CD4-positive, alpha-beta T cell (primary cell): ENCODE data around the gene MAP4K5. TPM values are rescaled to one million over a fixed set of nuclear protein-coding genes. Genes with fewer than 3 reads are reported as not detected.

Experiments
- ATAC-seq: fragments of 200-7000 bp; cut with Tn5 transposase; one replicate; pipeline ENCODE4 v1.10.0; 2022; ENCODE audit warnings: mild to moderate bottlenecking; ENCODE audit not compliant: poor library complexity
- CTCF ChIA-PET: fragments of 350-600 bp; sonication (Branson Sonifier 250); formaldehyde crosslinking; loops from one replicate; lab custom pipeline; 2021; ENCODE audit warnings: antibody characterized with exemption, inconsistent platforms; lab: Charles Lee
- POLR2A ChIA-PET: fragments of 350-600 bp; sonication (Branson Sonifier 250); formaldehyde crosslinking; loops from one replicate; lab custom pipeline; 2021; ENCODE audit warnings: antibody characterized with exemption, inconsistent platforms; lab: Charles Lee
- DNase-seq, 14 experiments: peaks; one replicate each; pipeline ENCODE4 v3.0.0-alpha.2; 2013 to 2020; ENCODE audit warnings: mixed read lengths in 2 of 14
- H3K27ac ChIP-seq, 2 donors: one replicate each; pipeline versions ENCODE4 v1.5.1 to v1.7.0; 2013; ENCODE audit warnings: low read length in 2 of 2, low read depth in 1 of 2, mild to moderate bottlenecking in 1 of 2
- H3K27me3 ChIP-seq, 2 experiments: 1 replicate in 1 of 2; 2 replicates in 1 of 2; pipeline versions ENCODE4 v1.6.1 to v1.7.0; 2013; ENCODE audit warnings: low read length in 2 of 2, control low read depth in 1 of 2, mild to moderate bottlenecking in 1 of 2, moderate library complexity in 1 of 2; ENCODE audit not compliant: insufficient read depth in 2 of 2, control insufficient read depth in 1 of 2
- H3K36me3 ChIP-seq: one replicate; pipeline ENCODE4 v1.6.1; 2013; ENCODE audit warnings: low read length, control low read depth; ENCODE audit not compliant: insufficient read depth
- H3K4me1 ChIP-seq: one replicate; pipeline ENCODE4 v1.6.1; 2013; ENCODE audit warnings: low read length, control low read depth; ENCODE audit not compliant: insufficient read depth
- H3K4me3 ChIP-seq: one replicate; pipeline ENCODE4 v1.5.1; 2013; ENCODE audit warnings: mild to moderate bottlenecking, low read length, moderate library complexity
- H3K9me3 ChIP-seq, 2 experiments: 1 replicate in 1 of 2; 2 replicates in 1 of 2; pipeline versions ENCODE4 v1.6.1 to v1.7.0; 2013; ENCODE audit warnings: low read length in 2 of 2, mild to moderate bottlenecking in 2 of 2, control low read depth in 1 of 2, moderate library complexity in 1 of 2; ENCODE audit not compliant: control insufficient read depth in 1 of 2, insufficient read depth in 1 of 2
- H3K27ac Mint-ChIP-seq: one replicate; pipeline ENCODE4 v1.8.0; 2020; ENCODE audit warnings: mixed read lengths
- H3K27me3 Mint-ChIP-seq: one replicate; pipeline ENCODE4 v1.8.0; 2021; ENCODE audit warnings: mixed read lengths
- H3K36me3 Mint-ChIP-seq: one replicate; pipeline ENCODE4 v1.8.0; 2021; ENCODE audit warnings: low read depth, mixed read lengths
- H3K4me1 Mint-ChIP-seq: one replicate; pipeline ENCODE4 v1.8.0; 2021; ENCODE audit warnings: low read depth, mixed read lengths
- H3K4me3 Mint-ChIP-seq: one replicate; pipeline ENCODE4 v1.8.0; 2020; ENCODE audit warnings: mild to moderate bottlenecking, mixed read lengths
- H3K9me3 Mint-ChIP-seq: one replicate; pipeline ENCODE4 v1.8.0; 2020; ENCODE audit warnings: mixed read lengths
- intact Hi-C, 2 experiments: fragments of 100-400 bp; cut with DNase I in 1 of 2; cut with micrococcal nuclease in 1 of 2; formaldehyde crosslinking; loops; one replicate each; pipeline versions ENCODE4 v1.15.1 to v1.9.0; 2023 to 2025; cut with DNase I, micrococcal nuclease
- total RNA-seq, 174 experiments: library from RNA in 2 of 174; stranded (reverse) in 2 of 174; gene quantifications; one replicate each; pipeline ENCODE4 v1.2.3 and lab custom pipeline; 2021 to 2026
- TF ChIP-seq, protein P1 (sequence below): fragments of 200-600 bp; IDR thresholded peaks from one replicate; pipeline ENCODE4 v1.8.0; 2022; ENCODE audit warnings: antibody characterized with exemption, mild to moderate bottlenecking

MAP4K5 gene
- total RNA-seq, 2 experiments from 2014 or later: 32.4 to 34.5 TPM

DNA sequence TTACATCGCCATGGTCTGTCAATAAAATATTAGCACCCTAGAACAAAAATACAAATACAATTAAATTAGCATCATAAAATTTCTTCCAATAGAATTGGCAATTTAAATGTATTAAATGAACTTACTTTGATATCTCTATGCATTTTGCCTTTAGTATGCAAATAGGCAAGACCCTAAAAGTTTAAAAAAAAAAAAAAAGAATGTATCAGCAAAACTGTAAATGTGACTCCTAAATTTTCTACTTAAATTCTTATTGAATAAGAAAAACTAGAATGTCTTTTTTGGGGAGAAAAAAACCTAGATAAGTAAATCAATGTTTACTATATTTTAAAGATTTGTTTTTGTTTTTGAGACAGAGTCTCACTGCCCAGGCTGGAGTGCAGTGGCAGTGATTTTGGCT lies 56.2 kb downstream of the MAP4K5 start:
- Mint-ChIP-seq H3K27ac (no peak overlapping the region), H3K27me3 (no peaks in the 10 kb centered on the region), H3K36me3 (peaks cover 96% of the 10 kb centered on the region), H3K4me3 (no peak overlapping the region), H3K4me1 (no peaks in the 10 kb centered on the region), H3K9me3 (peaks cover 6% of the 10 kb centered on the region)
- DNase-seq (no peak), ATAC-seq (no peak)
- no peak overlapping the region for H3K4me3 ChIP-seq
- ChIA-PET POLR2A (no interaction called here), CTCF (no interaction called here)
- no peaks in the 10 kb centered on the region for H3K4me1 ChIP-seq
- peaks cover 46% of the 10 kb centered on the region for H3K36me3 ChIP-seq
- TF ChIP-seq, protein P1, sequence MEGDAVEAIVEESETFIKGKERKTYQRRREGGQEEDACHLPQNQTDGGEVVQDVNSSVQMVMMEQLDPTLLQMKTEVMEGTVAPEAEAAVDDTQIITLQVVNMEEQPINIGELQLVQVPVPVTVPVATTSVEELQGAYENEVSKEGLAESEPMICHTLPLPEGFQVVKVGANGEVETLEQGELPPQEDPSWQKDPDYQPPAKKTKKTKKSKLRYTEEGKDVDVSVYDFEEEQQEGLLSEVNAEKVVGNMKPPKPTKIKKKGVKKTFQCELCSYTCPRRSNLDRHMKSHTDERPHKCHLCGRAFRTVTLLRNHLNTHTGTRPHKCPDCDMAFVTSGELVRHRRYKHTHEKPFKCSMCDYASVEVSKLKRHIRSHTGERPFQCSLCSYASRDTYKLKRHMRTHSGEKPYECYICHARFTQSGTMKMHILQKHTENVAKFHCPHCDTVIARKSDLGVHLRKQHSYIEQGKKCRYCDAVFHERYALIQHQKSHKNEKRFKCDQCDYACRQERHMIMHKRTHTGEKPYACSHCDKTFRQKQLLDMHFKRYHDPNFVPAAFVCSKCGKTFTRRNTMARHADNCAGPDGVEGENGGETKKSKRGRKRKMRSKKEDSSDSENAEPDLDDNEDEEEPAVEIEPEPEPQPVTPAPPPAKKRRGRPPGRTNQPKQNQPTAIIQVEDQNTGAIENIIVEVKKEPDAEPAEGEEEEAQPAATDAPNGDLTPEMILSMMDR: no peak
- H3K27me3 ChIP-seq: no peaks in the 10 kb centered on the region
- intact Hi-C loops: no loop called here
- H3K9me3 ChIP-seq: peaks cover 10 to 27% of the 10 kb centered on the region in 2 experiments
- H3K27ac ChIP-seq: no peak overlapping the region

DNA sequence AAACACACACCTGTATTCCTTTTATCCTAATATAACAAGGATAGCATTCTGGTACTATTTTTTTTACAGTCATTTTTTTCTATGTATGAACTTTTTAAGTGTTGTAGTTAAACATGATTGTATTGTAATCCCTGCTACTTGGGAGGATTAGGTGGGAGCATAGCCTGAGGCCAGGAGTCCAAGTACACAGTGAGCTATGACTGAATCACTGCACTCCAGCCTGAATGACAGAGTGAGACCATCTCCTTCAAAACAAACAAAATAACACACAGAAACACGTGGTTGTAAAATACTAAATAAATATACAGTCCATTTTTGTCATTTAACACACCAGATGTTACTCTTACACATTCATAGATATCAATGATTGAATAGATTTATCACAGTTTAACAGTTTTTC lies 56.9 kb downstream of the MAP4K5 start:
- TF ChIP-seq, protein P1: no peak
- Mint-ChIP-seq H3K4me3 (no peak overlapping the region), H3K27ac (no peak overlapping the region), H3K4me1 (no peaks in the 10 kb centered on the region), H3K36me3 (peaks cover 96% of the 10 kb centered on the region), H3K27me3 (no peaks in the 10 kb centered on the region), H3K9me3 (peaks cover 6% of the 10 kb centered on the region)
- no peak overlapping the region for H3K27ac ChIP-seq
- H3K4me1 ChIP-seq: no peaks in the 10 kb centered on the region
- ChIA-PET CTCF (no interaction called here), POLR2A (no interaction called here)
- no peaks in the 10 kb centered on the region for H3K27me3 ChIP-seq
- H3K36me3 ChIP-seq: peaks cover 51% of the 10 kb centered on the region
- intact Hi-C loops: no loop called here
- peaks cover 10 to 29% of the 10 kb centered on the region in 2 experiments for H3K9me3 ChIP-seq
- no peak overlapping the region for H3K4me3 ChIP-seq
- no peak for ATAC-seq
- no peak for DNase-seq

DNA sequence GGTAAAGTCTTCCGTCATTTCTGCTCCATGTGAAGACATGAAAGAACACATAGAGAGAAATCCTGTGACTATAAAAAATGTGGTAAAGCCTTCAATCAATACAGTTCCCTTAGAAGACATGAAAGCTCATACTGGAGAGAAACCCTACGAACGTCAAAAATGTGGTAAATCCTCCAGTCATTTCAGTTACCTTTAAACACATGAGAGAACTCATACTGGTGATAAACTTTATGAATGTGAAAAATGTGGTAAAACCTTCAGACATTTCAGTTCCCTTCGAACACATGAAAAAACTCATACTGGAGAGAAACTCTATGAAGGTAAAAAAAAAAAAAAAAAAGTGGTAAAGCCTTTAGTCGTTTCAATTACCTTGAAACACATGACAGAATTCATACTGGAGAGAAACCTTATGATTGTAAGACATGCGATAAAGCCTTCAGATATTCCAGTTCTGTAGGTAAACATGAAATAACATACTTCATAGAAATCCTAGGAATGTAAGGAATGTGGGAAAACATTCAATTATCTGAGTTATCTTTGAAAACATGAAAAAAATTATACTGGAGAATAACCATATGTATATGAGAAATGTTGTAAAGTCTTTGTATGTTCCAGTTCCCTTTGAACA lies 60.4 kb downstream of the MAP4K5 start:
- Histone ChIP-seq H3K36me3 (peaks cover 68% of the 10 kb centered on the region), H3K27ac (no peak overlapping the region), H3K4me3 (no peak overlapping the region), H3K9me3 (peaks cover 10 to 29% of the 10 kb centered on the region in 2 experiments), H3K27me3 (no peaks in the 10 kb centered on the region), H3K4me1 (no peaks in the 10 kb centered on the region)
- TF ChIP-seq, protein P1: no peak
- Mint-ChIP-seq H3K36me3 (peaks cover 95% of the 10 kb centered on the region), H3K4me1 (no peaks in the 10 kb centered on the region), H3K9me3 (peaks cover 6% of the 10 kb centered on the region), H3K27ac (no peak overlapping the region), H3K4me3 (no peak overlapping the region), H3K27me3 (no peaks in the 10 kb centered on the region)
- intact Hi-C loops: no loop called here
- POLR2A ChIA-PET: no interaction called here
- ATAC-seq (no peak), DNase-seq (no peak)
- CTCF ChIA-PET: no interaction called here
